Measurements from ENCODE around the gene SLK.

SLK gene

DNA sequence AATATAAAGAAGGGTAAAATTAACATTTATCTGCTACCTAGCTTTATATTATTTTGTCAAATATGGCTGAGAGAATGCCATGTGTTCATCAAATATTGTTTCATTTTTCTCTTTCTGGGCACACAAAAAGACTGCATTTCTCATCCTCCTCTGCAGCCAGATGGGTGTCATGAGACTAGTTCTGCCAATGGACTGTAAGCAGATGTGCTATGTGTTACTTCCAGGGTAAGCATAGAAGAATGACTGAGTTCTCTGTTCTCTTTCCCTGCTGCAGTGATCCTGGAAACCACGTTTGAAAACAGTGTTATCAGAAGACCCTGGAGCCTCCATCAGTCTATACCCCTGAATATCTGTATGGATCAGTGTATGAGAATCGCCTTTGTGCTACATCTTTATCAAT lies 24.1 kb upstream of the SLK start:
- no peak for DNase-seq

DNA sequence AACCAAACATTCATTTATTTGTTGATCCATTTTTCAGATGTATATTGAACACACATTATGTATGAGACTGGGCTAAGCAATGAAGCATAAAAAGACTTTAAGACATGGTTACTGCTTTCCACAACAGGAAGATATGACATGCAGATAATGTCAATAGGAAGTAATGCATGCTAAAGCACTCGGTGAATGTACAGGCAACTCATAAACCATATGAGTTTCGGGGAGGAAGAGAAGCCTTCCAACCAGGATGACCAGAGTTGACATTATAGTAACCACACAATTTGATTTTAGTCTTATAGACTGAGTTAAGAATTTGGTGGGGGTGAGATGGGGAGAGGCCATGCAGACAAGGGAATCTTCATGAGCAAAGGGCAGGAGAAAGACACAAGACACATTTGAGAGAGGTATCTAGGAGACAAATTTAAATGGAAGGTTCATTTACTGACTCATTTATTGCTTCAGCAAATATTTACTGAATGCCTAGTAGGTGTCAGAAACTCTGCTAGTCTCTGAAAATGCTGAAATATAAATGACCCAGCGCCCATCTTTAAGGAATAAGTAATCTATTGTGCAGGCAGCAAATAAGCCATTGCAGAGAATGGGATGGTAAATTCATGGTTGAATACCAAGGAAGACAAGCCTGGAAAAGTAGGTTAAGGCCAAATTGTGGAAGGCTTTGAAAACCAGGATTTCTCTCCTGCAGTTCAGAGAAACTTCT lies 19.0 kb upstream of the SLK start:
- DNase-seq, result no peak

DNA sequence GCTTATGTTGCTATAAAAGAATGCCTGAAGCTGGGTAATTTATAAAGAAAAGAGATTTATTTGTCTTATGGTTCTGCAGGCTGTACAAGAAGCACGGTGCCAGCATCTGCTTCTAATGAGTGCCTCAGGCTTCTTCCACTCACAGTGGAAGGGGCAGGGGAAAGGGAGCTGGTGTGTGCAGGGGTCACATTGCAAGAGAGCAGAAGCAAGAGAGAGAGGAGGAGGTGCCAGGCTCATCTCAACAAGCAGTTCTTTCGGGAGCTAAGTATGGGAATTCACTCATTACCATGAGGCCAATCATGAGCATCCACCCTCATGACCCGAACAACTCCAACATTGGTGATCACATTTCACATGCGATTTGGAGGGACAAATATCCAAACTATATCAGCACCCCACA lies 17.2 kb upstream of the SLK start:
- no peak for DNase-seq

DNA sequence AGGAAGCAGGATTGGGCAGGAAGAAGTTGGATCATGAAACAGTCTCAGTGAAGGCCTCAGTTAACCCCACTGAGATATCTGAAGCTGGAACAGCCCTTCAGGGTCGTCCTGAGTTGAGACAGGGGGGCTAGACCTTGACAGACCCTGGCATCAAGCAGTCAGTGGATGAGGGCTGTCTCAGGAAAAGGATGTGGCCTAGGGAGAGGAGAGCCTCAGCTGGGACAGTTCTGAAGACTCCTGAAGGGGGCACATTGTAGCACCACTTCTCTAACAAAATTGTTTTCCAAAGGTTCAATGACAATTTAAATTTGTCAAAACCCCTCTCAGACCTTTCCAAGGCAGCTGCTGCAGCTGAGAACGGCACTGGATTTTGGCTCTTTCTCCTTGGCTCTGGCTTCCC lies 15.8 kb upstream of the SLK start:
- DNase-seq, result no peak

DNA sequence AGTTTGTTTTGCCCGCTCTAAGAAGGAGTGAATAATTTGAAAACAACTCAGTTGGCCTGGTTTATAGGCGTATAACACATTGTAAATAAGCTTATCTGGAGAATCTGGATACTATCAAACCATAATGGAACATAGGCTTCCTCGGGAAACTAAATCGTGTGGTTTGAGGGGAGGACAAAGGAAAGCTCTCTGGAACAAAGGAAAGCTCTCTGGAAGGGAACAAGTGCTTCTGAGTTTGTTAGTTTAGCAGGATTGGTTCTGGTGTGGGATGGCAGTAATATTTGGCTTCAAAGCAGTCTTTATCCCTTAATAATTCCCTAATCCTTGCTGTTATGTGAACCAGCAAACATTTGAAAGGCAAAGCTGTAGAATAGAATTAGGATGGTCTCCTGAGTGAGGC lies 15.0 kb upstream of the SLK start:
- DNase-seq, result no peak

DNA sequence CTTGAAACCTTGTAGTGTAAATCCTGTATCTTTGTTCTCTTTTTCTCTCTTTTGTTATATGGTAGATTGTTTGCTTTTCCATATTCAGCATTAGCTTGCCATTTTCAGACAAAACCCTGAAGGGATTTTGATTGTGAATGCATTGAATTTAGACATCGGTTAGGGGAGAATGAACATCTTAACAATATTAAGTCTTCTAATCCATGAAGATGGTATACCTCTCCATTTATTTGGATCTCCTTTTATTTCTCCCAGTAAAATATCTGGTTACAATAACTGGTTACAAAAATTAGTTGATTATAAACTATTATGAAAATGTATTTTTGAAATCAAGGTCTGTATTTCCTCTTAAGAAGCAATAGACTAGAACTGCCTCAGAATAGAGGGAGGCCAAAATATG lies 12.4 kb upstream of the SLK start:
- DNase-seq, result no peak

DNA sequence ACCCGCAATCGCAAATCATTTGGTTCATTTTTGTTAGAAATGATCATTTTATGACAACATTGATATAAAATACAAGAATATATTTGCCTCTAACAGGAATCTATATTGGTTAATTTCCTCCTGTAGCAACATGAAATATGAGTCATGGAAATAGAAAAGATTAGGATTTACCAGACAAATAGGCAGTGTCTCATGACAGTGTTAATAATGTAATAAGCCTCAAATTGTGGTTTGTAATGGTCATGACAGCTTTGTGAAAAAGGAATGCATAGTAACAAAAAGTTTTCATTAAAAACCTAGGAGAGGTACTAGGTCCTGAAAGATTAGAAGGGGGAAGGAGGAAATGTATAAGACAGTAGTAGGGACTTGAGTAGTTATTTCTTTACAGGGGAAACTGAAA lies 7.9 kb upstream of the SLK start:
- DNase-seq, result no peak

DNA sequence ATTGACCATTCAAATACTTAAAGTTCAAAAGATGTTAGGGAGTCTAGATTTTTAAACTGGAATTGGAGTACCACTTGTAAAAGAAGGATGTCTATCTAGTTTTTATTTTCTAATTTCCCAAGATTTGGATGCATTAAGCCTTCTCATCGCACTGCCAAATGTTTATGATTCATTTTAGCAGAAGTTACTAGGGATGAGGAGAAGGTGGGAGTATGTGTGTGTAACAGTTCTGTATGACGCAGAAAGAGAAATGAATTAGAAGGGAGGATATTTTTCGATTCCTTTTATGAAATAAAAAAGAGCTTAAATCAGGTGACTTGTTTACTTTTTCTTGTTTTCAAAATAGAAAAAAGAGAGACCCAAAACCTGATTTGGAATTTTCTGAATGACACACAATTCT lies 6.8 kb upstream of the SLK start:
- no peak for DNase-seq

DNA sequence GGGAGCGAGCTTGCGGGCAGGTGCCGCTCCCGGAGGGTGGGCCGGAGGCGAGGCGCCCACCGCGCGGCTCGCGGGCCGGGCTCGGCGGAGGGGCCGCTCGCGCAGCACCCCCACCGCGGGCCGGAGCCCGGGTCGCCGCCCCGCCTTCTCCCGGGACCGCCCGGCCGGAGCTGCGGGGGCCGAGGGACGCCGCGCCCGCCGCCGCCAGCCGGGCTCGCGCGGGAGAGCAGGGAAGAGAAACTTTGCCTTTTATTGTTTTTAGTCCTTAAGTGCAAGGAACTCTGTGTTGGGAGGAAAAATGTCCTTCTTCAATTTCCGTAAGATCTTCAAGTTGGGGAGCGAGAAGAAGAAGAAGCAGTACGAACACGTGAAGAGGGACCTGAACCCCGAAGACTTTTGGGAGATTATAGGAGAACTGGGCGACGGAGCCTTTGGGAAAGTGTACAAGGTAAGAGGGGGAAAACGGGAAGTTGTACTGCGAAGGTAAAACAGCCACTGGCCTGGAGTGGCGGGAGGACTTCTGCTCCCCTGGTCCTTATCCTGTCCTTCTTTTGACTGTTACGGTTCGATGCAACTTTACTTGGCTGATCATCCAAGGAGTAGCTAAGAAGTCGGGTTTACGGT lies 620 bp downstream of the SLK start:
- DNase-seq, result peak; percentile 21

DNA sequence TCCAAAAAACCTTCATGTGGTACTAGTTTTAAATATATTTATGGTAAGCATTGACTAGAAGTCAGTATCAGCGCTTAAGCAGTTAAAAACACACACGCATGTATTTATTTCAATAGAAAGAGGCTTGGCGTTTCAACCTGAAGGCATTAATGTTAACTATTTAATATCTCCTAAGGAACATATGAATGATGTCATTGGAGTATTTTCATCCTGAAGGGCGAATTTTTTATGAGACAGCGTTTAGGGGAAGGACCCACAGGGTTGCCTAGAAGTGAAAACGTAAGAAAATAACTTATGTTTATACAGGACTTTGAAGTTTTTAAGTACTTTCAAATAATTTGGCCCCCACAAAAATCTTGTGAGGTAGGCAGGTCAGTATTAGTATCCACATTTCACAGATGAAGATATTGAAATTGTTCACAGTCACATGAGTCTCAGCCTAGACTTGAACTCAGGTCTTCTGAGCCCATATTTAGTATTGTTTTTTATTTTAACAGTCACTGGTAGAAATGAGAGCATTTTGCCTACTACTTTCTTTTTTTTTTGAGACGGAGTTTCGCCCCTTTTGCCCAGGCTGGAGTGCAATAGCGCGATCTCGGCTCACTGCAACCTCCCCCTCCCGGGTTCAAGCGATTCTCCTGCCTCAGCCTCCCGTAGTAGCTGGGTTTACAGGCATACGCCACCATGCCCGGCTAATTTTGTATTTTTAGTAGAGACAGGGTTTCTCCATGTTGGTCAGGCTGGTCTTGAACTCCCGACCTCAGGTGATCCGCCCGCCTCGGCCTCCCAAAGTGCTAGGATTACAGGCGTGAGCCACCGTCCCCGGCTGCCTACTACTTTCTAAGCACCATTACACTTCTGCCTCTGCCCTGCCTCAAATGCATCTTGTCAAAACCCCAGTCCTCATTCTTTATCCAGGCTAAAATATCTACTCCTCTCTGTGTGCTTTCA lies 1.8 kb downstream of the SLK start:
- DNase-seq, result no peak

DNA sequence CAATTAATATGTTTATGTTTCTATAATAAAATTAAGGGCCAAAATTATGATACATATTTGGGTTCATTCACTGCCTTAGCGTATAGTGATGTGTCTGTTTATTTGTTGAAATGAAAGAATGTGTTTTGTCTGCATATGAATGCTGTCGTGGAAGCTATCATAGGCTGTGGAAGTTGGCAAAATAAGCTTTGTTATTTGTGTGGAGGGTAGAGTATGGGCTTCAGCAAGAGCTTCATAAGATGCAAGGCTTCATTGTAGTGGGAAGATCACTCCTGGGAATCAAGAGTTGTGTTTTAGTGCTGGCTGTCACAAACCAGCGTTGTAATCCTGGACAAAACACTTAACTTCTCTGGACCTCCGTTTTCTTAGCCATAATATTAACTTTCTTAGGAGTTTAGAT lies 2.5 kb downstream of the SLK start:
- no peak for DNase-seq

DNA sequence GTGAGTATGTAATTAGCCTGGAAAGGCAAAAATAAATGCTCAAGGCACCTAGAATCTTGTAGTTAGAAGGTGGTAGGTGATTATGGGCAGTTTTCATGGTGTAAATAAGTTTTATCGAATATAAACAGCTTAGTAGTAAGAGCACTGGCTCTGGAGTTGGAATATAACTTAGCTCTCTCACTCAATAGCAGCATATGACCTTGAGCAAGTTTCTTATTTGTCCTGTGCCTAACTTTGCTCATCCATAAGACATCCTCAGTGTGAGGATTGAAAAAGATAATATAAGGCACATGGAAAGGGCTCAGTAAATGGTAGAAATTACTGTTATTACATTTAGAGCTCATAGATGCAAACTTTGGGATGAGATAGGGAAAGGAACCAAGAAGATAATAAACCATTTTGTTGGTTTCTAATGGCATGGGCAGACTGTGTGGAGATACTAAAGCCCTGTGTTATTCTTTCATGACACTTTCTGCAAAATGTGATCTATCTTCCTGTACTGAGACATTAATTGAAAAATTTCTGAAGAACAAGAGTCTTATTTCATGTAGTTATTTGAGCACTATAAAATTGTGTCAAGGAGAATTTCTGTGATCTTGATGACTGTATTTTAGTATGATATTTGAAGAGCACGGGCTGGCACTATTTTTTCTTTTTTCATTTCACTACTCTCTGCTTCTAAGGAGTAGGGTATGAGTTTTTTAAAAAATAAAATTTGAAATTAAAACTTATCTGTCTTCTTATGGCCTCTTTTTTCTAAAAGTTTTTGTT lies 3.1 kb downstream of the SLK start:
- no peak for DNase-seq

DNA sequence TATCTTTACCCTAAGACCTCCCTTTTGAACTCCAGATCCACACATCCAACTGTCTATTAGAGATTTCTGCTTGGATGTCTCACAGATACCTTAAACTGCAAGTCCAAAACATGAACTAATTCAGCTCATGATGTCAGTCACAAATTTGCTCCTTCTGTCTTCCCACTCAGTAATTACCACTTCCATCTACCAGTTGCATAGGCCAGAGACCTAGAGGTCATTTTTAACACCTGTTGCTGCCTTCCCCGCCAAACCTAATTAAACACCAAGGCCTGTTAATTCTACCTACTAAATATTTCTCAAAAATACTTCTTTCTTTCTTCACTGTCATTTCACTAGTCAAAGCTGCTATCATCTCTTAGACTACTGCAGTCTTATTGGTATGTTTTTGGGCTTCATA lies 8.2 kb downstream of the SLK start:
- DNase-seq, result no peak

DNA sequence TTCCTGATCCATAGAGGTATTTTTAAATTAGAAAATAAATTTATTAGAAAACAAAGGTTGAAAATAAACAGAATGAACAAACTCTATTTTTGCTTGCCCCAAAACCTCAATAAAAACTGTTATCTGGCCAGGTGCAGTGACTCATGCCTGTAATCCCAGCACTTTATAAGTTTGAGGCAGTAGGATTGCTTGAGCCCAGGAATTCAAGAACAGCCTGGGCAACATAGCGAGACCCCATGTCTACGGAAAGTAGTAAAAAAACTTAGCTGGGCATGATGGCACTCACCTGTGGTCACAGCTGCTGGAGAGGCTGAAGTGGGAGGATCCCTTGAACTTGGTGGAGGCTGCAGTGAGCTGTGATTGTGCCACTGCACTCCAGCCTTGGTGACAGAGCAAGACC lies 10.3 kb downstream of the SLK start:
- DNase-seq, result no peak

DNA sequence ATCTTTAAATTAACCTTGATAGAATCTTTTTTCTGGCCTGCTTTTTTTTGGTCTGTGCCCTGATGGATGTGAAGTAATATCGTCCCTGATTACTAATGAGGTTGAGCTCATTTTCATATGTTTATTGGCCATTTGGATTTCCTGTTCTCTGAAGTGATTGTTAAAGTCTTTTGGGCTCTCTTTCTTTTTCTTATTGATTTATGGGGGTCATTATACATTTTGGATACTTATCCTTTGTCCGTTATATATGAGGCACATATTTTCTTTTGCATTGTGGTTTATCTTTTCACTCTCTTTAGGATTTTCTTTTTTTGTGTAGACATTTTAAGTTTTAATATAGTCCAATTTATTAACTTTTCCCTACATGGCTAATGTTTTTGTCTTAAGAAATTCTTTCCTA lies 12.6 kb downstream of the SLK start:
- no peak for DNase-seq

DNA sequence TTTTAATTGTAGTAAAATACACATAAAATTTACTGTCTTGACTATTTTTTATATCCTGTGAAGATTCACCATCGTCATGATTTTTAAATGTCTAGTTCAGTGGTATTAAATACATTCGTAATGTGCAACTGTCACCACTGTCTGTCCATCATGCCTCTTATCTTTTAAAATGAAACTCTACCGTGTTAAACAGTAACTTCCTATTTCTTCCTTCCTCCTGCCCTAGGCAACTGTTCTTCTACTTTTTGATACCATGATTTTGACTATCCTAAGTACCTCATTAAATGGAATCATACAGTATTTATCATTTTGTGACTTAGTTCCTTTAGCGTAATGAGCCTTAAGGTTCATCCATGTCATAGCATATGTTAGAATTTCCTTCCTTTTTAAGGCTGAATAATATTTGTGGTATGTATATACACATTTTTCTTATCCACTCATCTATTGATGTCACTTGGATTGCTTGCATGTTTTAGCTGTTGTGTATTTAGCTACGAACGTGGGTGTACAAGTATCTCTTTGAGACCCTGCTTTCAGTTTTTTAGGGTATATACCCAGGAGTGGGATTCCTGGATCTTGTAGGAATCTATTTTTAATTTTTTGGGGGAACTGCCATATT lies 13.5 kb downstream of the SLK start:
- no peak for DNase-seq

DNA sequence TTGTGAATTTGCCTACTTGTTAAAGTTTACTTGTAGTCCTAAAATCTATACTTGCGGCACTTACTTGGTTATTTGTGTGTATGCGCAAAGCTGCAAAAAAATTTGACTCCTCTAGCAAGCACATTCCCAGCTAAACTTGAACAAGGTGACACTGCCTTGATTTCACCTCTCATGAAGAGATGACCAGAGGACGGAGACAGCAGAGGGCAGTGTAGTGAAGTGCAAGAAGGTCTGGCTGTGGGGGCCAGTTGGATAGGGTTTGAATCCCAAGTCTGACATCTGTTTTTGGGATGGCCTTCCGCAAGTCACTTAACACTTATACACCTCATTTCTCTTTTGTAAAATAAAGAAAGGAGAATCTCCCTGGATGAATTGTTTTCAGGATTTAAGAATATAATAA lies 15.7 kb downstream of the SLK start:
- no peak for DNase-seq

DNA sequence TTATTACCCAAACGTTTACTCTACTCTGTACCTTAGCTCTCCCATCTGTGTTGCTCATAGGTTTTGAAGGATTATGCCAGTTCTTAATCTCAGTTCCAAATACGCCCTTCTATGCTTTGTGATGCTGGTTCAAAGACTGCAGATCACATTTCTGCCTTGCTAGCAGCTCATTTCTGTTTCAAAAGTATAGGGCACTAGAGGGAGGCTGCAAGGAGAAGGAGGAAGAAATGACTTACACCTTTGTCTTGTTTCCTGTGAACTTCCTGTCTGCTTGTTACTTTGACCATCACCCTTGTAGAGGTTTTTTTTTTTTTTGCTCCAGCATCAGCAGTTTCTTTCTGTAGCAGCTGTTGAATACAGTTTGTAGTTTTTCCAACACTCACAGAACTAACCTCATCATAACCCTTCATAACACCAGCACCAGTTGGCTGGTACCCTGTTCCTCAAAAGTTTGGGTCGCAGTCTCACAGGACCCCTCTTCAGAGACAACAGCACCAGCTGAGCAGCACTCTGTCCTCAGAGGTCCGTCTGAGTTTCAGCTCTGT lies 16.5 kb downstream of the SLK start:
- DNase-seq, result peak; percentile 73

DNA sequence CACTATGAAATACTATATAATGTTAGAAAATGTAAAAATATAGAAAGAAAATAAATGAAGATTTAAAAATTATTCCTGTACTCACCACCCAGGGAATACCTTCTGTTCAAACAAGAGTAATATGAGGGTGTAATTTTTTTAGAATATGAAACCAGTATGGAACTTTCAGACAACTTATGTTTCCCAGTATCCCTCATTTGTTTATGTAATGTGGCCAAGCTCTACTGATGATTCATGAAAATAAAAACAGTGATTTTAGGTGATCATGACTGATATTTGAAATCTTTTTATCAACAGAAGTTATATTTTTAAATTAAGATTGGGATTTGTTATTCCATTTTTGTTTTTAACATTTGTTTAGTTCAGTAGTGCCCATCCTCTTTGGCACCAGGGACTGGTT lies 18.8 kb downstream of the SLK start:
- no peak for DNase-seq

DNA sequence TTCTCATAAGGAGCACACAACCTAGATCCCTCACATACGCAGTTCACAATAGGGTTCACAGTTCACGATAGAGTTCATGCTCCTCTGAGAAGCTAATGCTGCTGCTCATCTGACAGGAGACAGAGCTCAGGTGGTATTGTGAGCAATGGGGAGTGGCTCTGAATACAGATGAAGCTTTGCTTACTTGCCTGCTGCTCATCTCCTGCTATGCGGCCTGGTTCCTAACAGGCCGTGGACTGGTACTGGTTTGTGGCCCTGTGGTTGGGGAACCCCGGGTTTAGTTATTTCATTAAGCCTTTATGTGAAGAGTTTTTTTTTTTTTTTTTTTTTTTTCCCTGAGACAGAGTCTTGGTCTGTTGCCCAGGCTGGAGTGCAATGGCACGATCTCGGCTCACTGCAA lies 19.4 kb downstream of the SLK start:
- peak; percentile 33 for DNase-seq

DNA sequence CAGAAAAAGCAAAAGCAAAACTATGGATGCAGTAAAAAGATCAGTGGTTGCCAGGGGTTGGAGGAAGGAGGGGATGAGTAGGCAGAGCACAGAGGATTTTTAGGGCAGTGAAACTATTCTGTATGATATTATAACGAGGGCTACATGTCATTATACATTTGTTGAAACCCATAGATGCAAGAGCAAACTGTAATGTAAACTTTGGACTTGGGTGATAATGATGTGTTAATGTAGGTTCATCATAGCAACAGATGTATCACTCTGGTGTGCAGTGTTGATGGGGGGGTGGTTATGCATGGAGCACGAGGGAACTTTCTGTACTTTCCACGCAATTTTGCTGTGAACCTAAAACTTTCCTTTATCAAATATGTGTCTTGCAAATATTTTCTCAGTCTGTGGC lies 23.2 kb downstream of the SLK start:
- DNase-seq, result no peak

DNA sequence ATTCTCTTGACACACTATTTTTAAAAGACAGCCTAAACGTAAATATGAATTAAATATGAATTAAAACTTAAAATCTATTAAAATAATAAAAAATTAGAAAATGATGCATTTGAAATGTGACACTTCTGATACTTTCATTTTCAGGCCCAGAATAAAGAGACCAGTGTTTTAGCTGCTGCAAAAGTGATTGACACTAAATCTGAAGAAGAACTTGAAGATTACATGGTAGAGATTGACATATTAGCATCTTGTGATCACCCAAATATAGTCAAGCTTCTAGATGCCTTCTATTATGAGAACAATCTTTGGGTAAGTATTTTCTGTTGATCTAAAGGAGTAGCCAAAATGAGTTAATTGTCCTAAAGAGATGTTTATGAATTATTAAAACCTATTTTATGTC lies 23.6 kb downstream of the SLK start:
- no peak for DNase-seq

Measured in activated CD4-positive, alpha-beta T cell treated with anti-CD3 and anti-CD28 coated beads, Interleukin-2, amount 50 U/mL, for 16 hours (primary cell).